Measurements from ENCODE around the gene ME3.

ME3 gene

GRCh38 chr11:86672007-86672621 is at the start of gene ME3:
ME3 (minus strand) TSS chr11:86672616.
- Histone ChIP-seq H3K9me3 (replicated peaks; ENCODE audit: insufficient read depth, low read length) (no peaks in the 10 kb centered on the region), H3K27ac (ENCODE audit: low read length) (no peak within 1 kb of the TSS), H3K79me2 (ENCODE audit: low read length) (no peaks in the 10 kb centered on the region), H3K9ac (ENCODE audit: low read length) (peak within 1 kb of the TSS; percentile 66), H3K4me2 (ENCODE audit: low read depth, low read length) (peak within 1 kb of the TSS; percentile 93), H3K27me3 (replicated peaks; ENCODE audit: insufficient read depth, low read length) (no peaks in the 10 kb centered on the region), H4K20me1 (ENCODE audit: insufficient read depth, low read length) (no peaks in the 10 kb centered on the region), H3K4me3 (ENCODE audit: low read length) (peak within 1 kb of the TSS; percentile 77), H3K4me1 (ENCODE audit: low read length) (no peaks in the 10 kb centered on the region), H3F3A (ENCODE audit: insufficient read depth, low read length) (no peaks in the 10 kb centered on the region), H3K9me2 (replicated peaks; ENCODE audit: insufficient read depth, low read length) (no peaks in the 10 kb centered on the region), H2AFZ (ENCODE audit: low read length) (peak within 1 kb of the TSS; percentile 94), H3K36me3 (replicated peaks; ENCODE audit: insufficient read depth, low read length) (no peaks in the 10 kb centered on the region)
- peak; percentile 68 for DNase-seq
- TF ChIP-seq EZH2phosphoT487 (IDR thresholded peaks at IDR 0.05; ENCODE audit: low read length), result no peak
- TF ChIP-seq, protein P1, sequence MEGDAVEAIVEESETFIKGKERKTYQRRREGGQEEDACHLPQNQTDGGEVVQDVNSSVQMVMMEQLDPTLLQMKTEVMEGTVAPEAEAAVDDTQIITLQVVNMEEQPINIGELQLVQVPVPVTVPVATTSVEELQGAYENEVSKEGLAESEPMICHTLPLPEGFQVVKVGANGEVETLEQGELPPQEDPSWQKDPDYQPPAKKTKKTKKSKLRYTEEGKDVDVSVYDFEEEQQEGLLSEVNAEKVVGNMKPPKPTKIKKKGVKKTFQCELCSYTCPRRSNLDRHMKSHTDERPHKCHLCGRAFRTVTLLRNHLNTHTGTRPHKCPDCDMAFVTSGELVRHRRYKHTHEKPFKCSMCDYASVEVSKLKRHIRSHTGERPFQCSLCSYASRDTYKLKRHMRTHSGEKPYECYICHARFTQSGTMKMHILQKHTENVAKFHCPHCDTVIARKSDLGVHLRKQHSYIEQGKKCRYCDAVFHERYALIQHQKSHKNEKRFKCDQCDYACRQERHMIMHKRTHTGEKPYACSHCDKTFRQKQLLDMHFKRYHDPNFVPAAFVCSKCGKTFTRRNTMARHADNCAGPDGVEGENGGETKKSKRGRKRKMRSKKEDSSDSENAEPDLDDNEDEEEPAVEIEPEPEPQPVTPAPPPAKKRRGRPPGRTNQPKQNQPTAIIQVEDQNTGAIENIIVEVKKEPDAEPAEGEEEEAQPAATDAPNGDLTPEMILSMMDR (IDR thresholded peaks at IDR 0.05; ENCODE audit: low read length), result no peak
- TF ChIP-seq EZH2 (optimal IDR thresholded peaks at IDR 0.05; ENCODE audit: low read depth, low read length), result no peak

DNA sequence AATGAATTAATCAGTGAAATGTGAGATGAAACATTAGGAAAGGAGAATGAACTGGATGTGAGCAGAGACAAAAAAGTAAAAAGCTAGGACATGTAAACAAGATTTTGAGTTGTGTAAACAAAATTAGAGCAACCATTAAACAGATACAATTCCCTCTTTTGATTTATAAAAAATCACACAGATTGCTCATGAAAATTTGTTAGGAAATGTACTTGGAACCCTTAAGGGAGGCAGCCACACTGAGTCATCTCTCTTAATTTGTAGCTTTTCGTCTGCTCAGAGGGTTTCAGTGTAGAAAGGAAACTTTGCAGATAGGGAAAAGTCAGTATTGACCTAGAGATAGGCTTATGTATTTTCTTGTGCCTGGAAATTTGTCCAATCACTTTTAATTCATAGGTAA is 49.6 kb upstream of the ME3 start:
- H3K4me1 ChIP-seq (ENCODE audit: low read length), result no peaks in the 10 kb centered on the region

DNA sequence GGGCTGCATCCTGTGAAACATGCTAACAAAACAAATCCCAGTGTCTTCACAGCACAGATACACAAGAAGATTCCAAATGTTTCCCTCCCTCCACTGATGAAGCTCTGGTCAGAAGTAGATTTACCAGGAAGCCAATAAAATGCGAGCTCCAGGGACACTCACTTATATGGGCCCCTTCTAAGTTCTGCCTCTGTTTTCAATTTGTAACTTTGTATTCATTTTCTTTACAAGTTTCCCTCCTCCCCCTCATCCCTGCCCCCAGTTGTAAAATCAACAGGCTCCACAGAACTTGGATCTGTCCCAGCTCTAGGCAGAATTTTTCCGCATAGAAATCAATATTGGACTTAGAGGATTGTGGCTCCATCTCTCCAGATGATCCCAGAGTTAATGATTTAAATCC is 48.1 kb upstream of the ME3 start:
- TF ChIP-seq, protein P1 (IDR thresholded peaks at IDR 0.05; ENCODE audit: low read length), result no peak
- TF ChIP-seq EZH2 (optimal IDR thresholded peaks at IDR 0.05; ENCODE audit: low read depth, low read length) (no peak), EZH2phosphoT487 (IDR thresholded peaks at IDR 0.05; ENCODE audit: low read length) (no peak)
- H3K4me3 ChIP-seq (ENCODE audit: low read length), result no peak overlapping the region

More for the DNA sequence above, 49.6 kb upstream of the ME3 start:
- H3K4me2 ChIP-seq (ENCODE audit: low read depth, low read length), result no peak overlapping the region
- H4K20me1 ChIP-seq (ENCODE audit: insufficient read depth, low read length), result no peaks in the 10 kb centered on the region
- no peak for DNase-seq
- H3K4me3 ChIP-seq (ENCODE audit: low read length), result no peak overlapping the region
- no peaks in the 10 kb centered on the region for H3K79me2 ChIP-seq (ENCODE audit: low read length)
- H3K27me3 ChIP-seq (replicated peaks; ENCODE audit: insufficient read depth, low read length), result no peaks in the 10 kb centered on the region
- H3K9me2 ChIP-seq (replicated peaks; ENCODE audit: insufficient read depth, low read length), result no peaks in the 10 kb centered on the region
- H3K9me3 ChIP-seq (replicated peaks; ENCODE audit: insufficient read depth, low read length), result no peaks in the 10 kb centered on the region
- no peak for TF ChIP-seq EZH2 (optimal IDR thresholded peaks at IDR 0.05; ENCODE audit: low read depth, low read length)
- no peaks in the 10 kb centered on the region for H3F3A ChIP-seq (ENCODE audit: insufficient read depth, low read length)
- no peak overlapping the region for H2AFZ ChIP-seq (ENCODE audit: low read length)
- H3K9ac ChIP-seq (ENCODE audit: low read length), result no peak overlapping the region
- no peak overlapping the region for H3K27ac ChIP-seq (ENCODE audit: low read length)
- H3K36me3 ChIP-seq (replicated peaks; ENCODE audit: insufficient read depth, low read length), result no peaks in the 10 kb centered on the region

GRCh38 chr11:86719781-86720463 is 47.5 kb upstream of the ME3 start:
- H2AFZ ChIP-seq (ENCODE audit: low read length), result no peak overlapping the region
- H3K27ac ChIP-seq (ENCODE audit: low read length), result no peak overlapping the region
- no peaks in the 10 kb centered on the region for H3K4me1 ChIP-seq (ENCODE audit: low read length)
- no peaks in the 10 kb centered on the region for H4K20me1 ChIP-seq (ENCODE audit: insufficient read depth, low read length)
- H3K9me3 ChIP-seq (replicated peaks; ENCODE audit: insufficient read depth, low read length), result no peaks in the 10 kb centered on the region
- TF ChIP-seq EZH2 (optimal IDR thresholded peaks at IDR 0.05; ENCODE audit: low read depth, low read length) (no peak), EZH2phosphoT487 (IDR thresholded peaks at IDR 0.05; ENCODE audit: low read length) (no peak)
- TF ChIP-seq, protein P1 (IDR thresholded peaks at IDR 0.05; ENCODE audit: low read length), result no peak
- no peak overlapping the region for H3K9ac ChIP-seq (ENCODE audit: low read length)
- no peaks in the 10 kb centered on the region for H3K27me3 ChIP-seq (replicated peaks; ENCODE audit: insufficient read depth, low read length)
- no peak for DNase-seq
- no peak overlapping the region for H3K4me2 ChIP-seq (ENCODE audit: low read depth, low read length)
- no peaks in the 10 kb centered on the region for H3K9me2 ChIP-seq (replicated peaks; ENCODE audit: insufficient read depth, low read length)
- H3K4me3 ChIP-seq (ENCODE audit: low read length), result no peak overlapping the region
- no peaks in the 10 kb centered on the region for H3K36me3 ChIP-seq (replicated peaks; ENCODE audit: insufficient read depth, low read length)
- H3K79me2 ChIP-seq (ENCODE audit: low read length), result no peaks in the 10 kb centered on the region
- H3F3A ChIP-seq (ENCODE audit: insufficient read depth, low read length), result no peaks in the 10 kb centered on the region

More for the DNA sequence above, 48.1 kb upstream of the ME3 start:
- Histone ChIP-seq H3K9me3 (replicated peaks; ENCODE audit: insufficient read depth, low read length) (no peaks in the 10 kb centered on the region), H3K36me3 (replicated peaks; ENCODE audit: insufficient read depth, low read length) (no peaks in the 10 kb centered on the region), H3K4me2 (ENCODE audit: low read depth, low read length) (no peak overlapping the region), H2AFZ (ENCODE audit: low read length) (no peak overlapping the region), H3K79me2 (ENCODE audit: low read length) (no peaks in the 10 kb centered on the region), H3K9ac (ENCODE audit: low read length) (no peak overlapping the region), H4K20me1 (ENCODE audit: insufficient read depth, low read length) (no peaks in the 10 kb centered on the region), H3K27ac (ENCODE audit: low read length) (no peak overlapping the region), H3K4me1 (ENCODE audit: low read length) (no peaks in the 10 kb centered on the region), H3K9me2 (replicated peaks; ENCODE audit: insufficient read depth, low read length) (no peaks in the 10 kb centered on the region), H3K27me3 (replicated peaks; ENCODE audit: insufficient read depth, low read length) (no peaks in the 10 kb centered on the region), H3F3A (ENCODE audit: insufficient read depth, low read length) (no peaks in the 10 kb centered on the region)
- no peak for DNase-seq

Data from MM.1S (cell line).